ENCODE measurements around the gene THUMPD3. TPM values are rescaled to one million over a fixed set of nuclear protein-coding genes. Genes with fewer than 3 reads are reported as not detected.
A peak's percentile ranks its signal among the peaks of the same experiment; 100 is the strongest.

THUMPD3 gene
- total RNA-seq, 4 donors from 2014 or later: 5.4 to 26.9 (median 19.4) TPM

- DNase-seq: no peak
- intact Hi-C loops (cut with DNase I; ENCODE audit: low total_unique reads) (no loop called here), in situ Hi-C loops (cut with MboI; ENCODE audit: low pct_ligation_motif_present in 1 of 4, low pct_unique_long_range_greater_than_20kb in 1 of 4, low sequenced_read_pairs in 3 of 4) (loop anchor here in 3 of 4 donors (10.0 to 25.0 kb wide), 3 partner anchors 65 to 313 kb away; no protein-coding TSS in a partner anchor)
- Histone ChIP-seq H3K36me3 (no peaks in the 10 kb centered on the region), H3K27me3 (no peaks in the 10 kb centered on the region), H3K27ac (no peak overlapping the region), H3K4me1 (peaks cover 3 to 29% (median 26%) of the 10 kb centered on the region in 4 donors), H3K4me3 (no peak overlapping the region), H3K9me3 (no peaks in the 10 kb centered on the region)
- TF ChIP-seq POLR2AphosphoS5 (IDR thresholded peaks at IDR 0.05): no peak
- TF ChIP-seq CTCF (IDR thresholded peaks at IDR 0.05): no peak
- TF ChIP-seq POLR2A (IDR thresholded peaks at IDR 0.05): no peak
- TF ChIP-seq EP300 (IDR thresholded peaks at IDR 0.05; ENCODE audit: low read depth): no peak
- WGBS, 2 donors (ENCODE audit: low coverage in 1 of 2): 55 to 85% methylated on average over 2 of the region's 2 CpGs
These were observed 13.3 kb upstream of the THUMPD3 start for GRCh38 chr3:9349321-9350117.

- peak overlapping the region in 3 of 4 donors; percentile 58 to 82 (median 69) for H3K27ac ChIP-seq
- intact Hi-C loops (cut with DNase I; ENCODE audit: low total_unique reads): no loop called here
These were observed 11.1 kb upstream of the THUMPD3 start for GRCh38 chr3:9351709-9352126.

GRCh38 chr3:9352917-9353752 lies 9.7 kb upstream of the THUMPD3 start:
- peaks cover 3 to 32% (median 27%) of the 10 kb centered on the region in 4 donors for H3K4me1 ChIP-seq
- TF ChIP-seq POLR2AphosphoS5 (IDR thresholded peaks at IDR 0.05): peak in 2 of 3 donors; percentile 8 to 24
- TF ChIP-seq POLR2A (IDR thresholded peaks at IDR 0.05): no peak
- TF ChIP-seq EP300 (IDR thresholded peaks at IDR 0.05; ENCODE audit: low read depth): no peak
- TF ChIP-seq CTCF (IDR thresholded peaks at IDR 0.05): peak; percentile 80 to 92 (median 85)
- peak overlapping the region; percentile 56 to 82 (median 64) for H3K27ac ChIP-seq
- H3K27me3 ChIP-seq: no peaks in the 10 kb centered on the region
- in situ Hi-C loops (cut with MboI; ENCODE audit: low pct_ligation_motif_present in 1 of 4, low pct_unique_long_range_greater_than_20kb in 1 of 4, low sequenced_read_pairs in 3 of 4) (loop anchor here in 3 of 4 donors (10.0 to 25.0 kb wide), 3 partner anchors 62 to 309 kb away; no protein-coding TSS in a partner anchor), intact Hi-C loops (cut with DNase I; ENCODE audit: low total_unique reads) (no loop called here)
- no peaks in the 10 kb centered on the region for H3K9me3 ChIP-seq
- H3K4me3 ChIP-seq: peak overlapping the region in 1 of 4 donors; percentile 11
- no peaks in the 10 kb centered on the region for H3K36me3 ChIP-seq
- WGBS, 2 donors (ENCODE audit: low coverage in 1 of 2): 15 to 26% methylated on average over 4 to 7 of the region's 7 CpGs
- DNase-seq: peak; percentile 78

More at GRCh38 chr3:9351709-9352126, 11.1 kb upstream of the THUMPD3 start:
- TF ChIP-seq CTCF (IDR thresholded peaks at IDR 0.05) (no peak), EP300 (IDR thresholded peaks at IDR 0.05; ENCODE audit: low read depth) (no peak), POLR2AphosphoS5 (IDR thresholded peaks at IDR 0.05) (no peak), POLR2A (IDR thresholded peaks at IDR 0.05) (no peak)
- Histone ChIP-seq H3K9me3 (no peaks in the 10 kb centered on the region), H3K4me3 (no peak overlapping the region), H3K4me1 (peaks cover 3 to 32% (median 27%) of the 10 kb centered on the region in 4 donors), H3K27me3 (no peaks in the 10 kb centered on the region), H3K36me3 (no peaks in the 10 kb centered on the region)
- no peak for DNase-seq
- WGBS, 2 donors (ENCODE audit: low coverage in 1 of 2): 40 to 60% methylated on average over 1 to 3 of the region's 3 CpGs
- in situ Hi-C loops (cut with MboI; ENCODE audit: low pct_ligation_motif_present in 1 of 4, low pct_unique_long_range_greater_than_20kb in 1 of 4, low sequenced_read_pairs in 3 of 4): loop anchor here in 3 of 4 donors (10.0 to 25.0 kb wide), 3 partner anchors 63 to 311 kb away; no protein-coding TSS in a partner anchor

Measured in transverse colon (tissue), 4 donors.